ENCODE results near the gene CISH.
A peak's percentile ranks its signal among the peaks of the same experiment; 100 is the strongest.

The CISH gene

GRCh38 chr3:50571486-50571885 is 40.1 kb downstream of the CISH start:
- H3K4me3 ChIP-seq (ENCODE audit: low read length, poor library complexity, severe bottlenecking) = no peak overlapping the region
- H3K36me3 ChIP-seq (ENCODE audit: insufficient read depth, low read length) = no peaks in the 10 kb centered on the region
- no peaks in the 10 kb centered on the region for H4K20me1 ChIP-seq (ENCODE audit: insufficient read depth, low read length, poor library complexity, severe bottlenecking)
- no peak overlapping the region for H2AFZ ChIP-seq (ENCODE audit: low read length)
- no peaks in the 10 kb centered on the region for H3K9me3 ChIP-seq (ENCODE audit: insufficient read depth, low read depth, low read length)
- no peaks in the 10 kb centered on the region for H3K27me3 ChIP-seq (ENCODE audit: insufficient read depth, low read length, poor library complexity, severe bottlenecking)
- no peak overlapping the region for H3K9ac ChIP-seq (ENCODE audit: low read depth, low read length, poor library complexity, severe bottlenecking)
- H3K4me1 ChIP-seq (ENCODE audit: insufficient read depth, low read length, poor library complexity, severe bottlenecking) = peaks cover 18% of the 10 kb centered on the region
- peaks cover 8% of the 10 kb centered on the region; the same call in 1 of the 2 replicates for H3K79me2 ChIP-seq (ENCODE audit: insufficient read depth, low read length)
- no peak overlapping the region for H3K4me2 ChIP-seq (ENCODE audit: low read depth, low read length, poor library complexity, severe bottlenecking)
- H3F3A ChIP-seq (ENCODE audit: low read depth) = no peaks in the 10 kb centered on the region
- TF ChIP-seq EZH2phosphoT487 (IDR thresholded peaks at IDR 0.05; ENCODE audit: borderline replicate concordance) (no peak), CTCF (conservative IDR thresholded peaks at IDR 0.05; ENCODE audit: low read length) (no peak)
- H3K9me2 ChIP-seq (replicated peaks; ENCODE audit: low read depth, low read length) = no peaks in the 10 kb centered on the region

- Histone ChIP-seq H3K9ac (ENCODE audit: low read depth, low read length, poor library complexity, severe bottlenecking) (peak overlapping the region; percentile 82), H2AFZ (ENCODE audit: low read length) (no peak overlapping the region), H3K4me3 (ENCODE audit: low read length, poor library complexity, severe bottlenecking) (peak overlapping the region; percentile 96), H3F3A (ENCODE audit: low read depth) (no peaks in the 10 kb centered on the region), H3K9me3 (ENCODE audit: insufficient read depth, low read depth, low read length) (no peaks in the 10 kb centered on the region), H3K36me3 (ENCODE audit: insufficient read depth, low read length) (no peaks in the 10 kb centered on the region), H3K79me2 (ENCODE audit: insufficient read depth, low read length) (peaks cover 8% of the 10 kb centered on the region; the same call in 1 of the 2 replicates), H3K4me2 (ENCODE audit: low read depth, low read length, poor library complexity, severe bottlenecking) (peak overlapping the region; percentile 82), H3K27me3 (ENCODE audit: insufficient read depth, low read length, poor library complexity, severe bottlenecking) (no peaks in the 10 kb centered on the region), H3K9me2 (replicated peaks; ENCODE audit: low read depth, low read length) (no peaks in the 10 kb centered on the region), H4K20me1 (ENCODE audit: insufficient read depth, low read length, poor library complexity, severe bottlenecking) (no peaks in the 10 kb centered on the region), H3K4me1 (ENCODE audit: insufficient read depth, low read length, poor library complexity, severe bottlenecking) (peaks cover 18% of the 10 kb centered on the region)
- no peak for TF ChIP-seq EZH2phosphoT487 (IDR thresholded peaks at IDR 0.05; ENCODE audit: borderline replicate concordance)
- TF ChIP-seq CTCF (conservative IDR thresholded peaks at IDR 0.05; ENCODE audit: low read length) = no peak
Observed at GRCh38 chr3:50570508-50571279, 40.9 kb downstream of the CISH start.

GRCh38 chr3:50568947-50569749 is 42.4 kb downstream of the CISH start, which contains the start of gene HEMK1:
HEMK1 (plus strand) TSS chr3:50569522; CDS start chr3:50571105, 1,583 bp downstream.
- no peaks in the 10 kb centered on the region for H3K9me3 ChIP-seq (ENCODE audit: insufficient read depth, low read depth, low read length)
- H3K9me2 ChIP-seq (replicated peaks; ENCODE audit: low read depth, low read length) = no peaks in the 10 kb centered on the region
- H3K4me2 ChIP-seq (ENCODE audit: low read depth, low read length, poor library complexity, severe bottlenecking) = peak within 1 kb of the TSS; percentile 82
- H3K4me3 ChIP-seq (ENCODE audit: low read length, poor library complexity, severe bottlenecking) = peak within 1 kb of the TSS; percentile 96
- H3K27me3 ChIP-seq (ENCODE audit: insufficient read depth, low read length, poor library complexity, severe bottlenecking) = no peaks in the 10 kb centered on the region
- H3F3A ChIP-seq (ENCODE audit: low read depth) = no peaks in the 10 kb centered on the region
- peaks cover 18% of the 10 kb centered on the region for H3K4me1 ChIP-seq (ENCODE audit: insufficient read depth, low read length, poor library complexity, severe bottlenecking)
- H3K79me2 ChIP-seq (ENCODE audit: insufficient read depth, low read length) = peaks cover 8% of the 10 kb centered on the region; the same call in 1 of the 2 replicates
- TF ChIP-seq CTCF (conservative IDR thresholded peaks at IDR 0.05; ENCODE audit: low read length) (no peak), EZH2phosphoT487 (IDR thresholded peaks at IDR 0.05; ENCODE audit: borderline replicate concordance) (no peak)
- H3K9ac ChIP-seq (ENCODE audit: low read depth, low read length, poor library complexity, severe bottlenecking) = peak within 1 kb of the TSS; percentile 82
- no peaks in the 10 kb centered on the region for H3K36me3 ChIP-seq (ENCODE audit: insufficient read depth, low read length)
- H4K20me1 ChIP-seq (ENCODE audit: insufficient read depth, low read length, poor library complexity, severe bottlenecking) = no peaks in the 10 kb centered on the region
- H2AFZ ChIP-seq (ENCODE audit: low read length) = peak within 1 kb of the TSS; percentile 93
